ENCODE measurements around the gene HOXA3.

HOXA3 gene

DNA sequence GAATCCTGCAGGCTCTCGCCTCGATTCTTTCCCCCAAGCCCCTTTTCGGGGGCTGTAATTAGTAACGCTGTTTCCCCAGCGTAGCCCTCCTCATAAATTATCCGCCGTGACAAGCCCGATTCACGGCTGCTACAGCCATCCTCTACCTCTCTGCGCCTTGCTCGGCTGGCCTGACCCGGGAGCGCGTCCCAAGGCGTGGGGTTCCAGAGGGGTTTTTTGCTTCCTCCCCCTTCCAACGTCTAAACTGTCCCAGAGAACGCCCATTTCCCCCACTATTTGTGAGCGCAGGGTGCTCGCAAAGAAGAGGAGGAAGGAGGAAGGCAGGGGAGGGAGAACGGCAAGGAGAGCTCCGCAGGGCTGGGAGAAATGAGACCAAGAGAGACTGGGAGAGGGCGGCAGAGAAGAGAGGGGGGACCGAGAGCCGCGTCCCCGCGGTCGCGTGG is 9.8 kb downstream of the HOXA3 start:
- no peak for DNase-seq

DNA sequence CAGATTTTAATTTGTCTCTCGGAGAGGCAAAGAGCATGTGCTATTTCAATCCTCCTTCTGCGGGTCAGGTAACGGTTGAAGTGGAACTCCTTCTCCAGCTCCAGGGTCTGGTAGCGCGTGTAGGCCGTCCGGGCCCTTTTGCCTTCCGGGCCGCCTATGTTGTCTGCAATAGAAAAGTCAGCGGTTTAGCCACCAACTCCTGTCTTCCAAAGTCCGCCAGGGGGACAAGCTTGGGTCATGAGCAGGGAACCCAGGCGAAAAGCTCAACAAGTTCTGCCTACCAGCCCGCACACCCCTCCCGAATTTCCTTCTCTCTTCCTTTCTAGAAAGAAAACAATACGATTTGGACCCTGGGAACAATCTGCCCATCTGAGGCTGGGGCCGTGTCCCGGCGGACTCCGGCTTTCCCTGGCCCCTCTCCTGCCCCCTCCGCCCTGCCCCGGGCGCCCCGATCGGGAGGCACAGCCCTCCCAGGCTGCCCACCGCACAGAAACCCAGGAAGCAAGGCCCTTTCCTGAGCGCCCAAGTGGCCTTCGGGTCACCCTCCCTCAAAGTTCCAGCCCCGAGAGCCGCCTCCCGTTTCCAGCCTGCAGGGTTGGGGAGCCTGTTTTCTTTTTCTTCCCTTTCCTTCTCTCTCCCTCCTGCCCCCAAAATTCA is 10.3 kb downstream of the HOXA3 start:
- no peak for DNase-seq

DNA sequence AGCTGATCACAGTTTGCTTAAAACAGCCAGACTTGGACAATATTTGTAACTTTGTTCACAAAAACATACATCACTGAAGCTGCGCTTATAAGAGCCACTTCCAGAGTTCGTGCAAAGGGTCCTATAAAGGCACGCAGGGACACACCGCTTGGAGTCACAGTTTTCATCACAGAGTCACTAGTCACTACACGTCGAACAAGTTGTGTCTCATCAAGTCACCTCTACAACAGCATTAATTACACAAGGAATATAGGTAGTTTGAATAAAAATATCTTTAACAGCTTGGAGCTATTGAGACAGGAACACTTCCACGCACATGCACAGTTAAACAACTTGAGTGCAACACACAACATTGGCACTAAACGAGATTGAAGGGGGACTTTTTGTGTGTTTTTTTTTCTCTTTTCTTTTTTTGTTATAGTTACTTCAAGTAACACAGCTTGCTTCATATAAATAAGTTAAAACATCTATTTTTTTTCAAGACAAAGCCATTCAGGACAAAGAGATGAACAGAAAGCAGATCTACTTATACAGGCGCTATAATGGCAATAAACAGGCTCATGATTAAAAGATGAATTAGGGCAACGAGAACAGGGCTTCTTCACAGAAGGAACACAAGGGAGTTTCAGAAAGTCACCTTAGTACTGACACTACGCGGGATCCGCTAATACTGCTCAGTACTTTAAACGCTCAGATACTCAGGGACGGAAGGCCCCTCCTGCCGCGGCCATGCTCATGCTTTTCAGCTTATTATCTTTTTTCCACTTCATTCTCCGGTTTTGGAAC is 11.1 kb downstream of the HOXA3 start:
- no peak for DNase-seq

DNA sequence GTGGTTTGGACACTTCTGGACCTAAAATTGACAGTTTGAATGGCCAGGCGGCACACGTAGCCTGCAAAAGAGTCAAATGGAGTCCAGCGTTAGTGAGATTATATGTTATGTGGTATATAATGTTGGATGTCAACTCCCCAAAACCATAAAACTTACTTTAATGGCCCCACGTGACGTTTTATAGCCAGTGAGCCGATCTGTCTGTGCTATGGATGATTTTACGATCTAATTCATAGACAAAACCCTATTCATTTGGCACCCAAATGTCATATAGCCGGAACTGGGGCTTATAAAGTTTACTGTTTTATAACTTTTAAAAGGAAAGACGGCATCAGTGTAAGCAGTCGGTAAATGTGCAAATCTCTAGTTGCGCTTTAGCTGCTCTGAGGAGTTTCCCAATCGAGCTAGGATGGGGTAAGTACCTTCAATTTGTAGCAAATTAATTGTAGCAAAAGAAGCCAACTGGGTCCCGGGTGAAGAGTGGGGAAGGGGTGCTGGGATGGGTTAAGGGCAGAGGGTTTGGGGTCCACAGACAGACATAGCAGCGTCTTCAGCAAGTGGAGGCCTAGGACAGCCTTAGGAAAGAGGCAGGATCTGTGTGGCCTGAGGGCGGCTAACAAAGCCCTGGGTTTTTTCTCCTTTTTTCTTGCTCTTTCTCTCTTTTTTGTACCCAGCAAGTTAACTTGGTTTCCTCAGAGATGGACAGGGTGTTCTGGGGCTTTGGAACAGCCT is 12.1 kb downstream of the HOXA3 start:
- no peak for DNase-seq

DNA sequence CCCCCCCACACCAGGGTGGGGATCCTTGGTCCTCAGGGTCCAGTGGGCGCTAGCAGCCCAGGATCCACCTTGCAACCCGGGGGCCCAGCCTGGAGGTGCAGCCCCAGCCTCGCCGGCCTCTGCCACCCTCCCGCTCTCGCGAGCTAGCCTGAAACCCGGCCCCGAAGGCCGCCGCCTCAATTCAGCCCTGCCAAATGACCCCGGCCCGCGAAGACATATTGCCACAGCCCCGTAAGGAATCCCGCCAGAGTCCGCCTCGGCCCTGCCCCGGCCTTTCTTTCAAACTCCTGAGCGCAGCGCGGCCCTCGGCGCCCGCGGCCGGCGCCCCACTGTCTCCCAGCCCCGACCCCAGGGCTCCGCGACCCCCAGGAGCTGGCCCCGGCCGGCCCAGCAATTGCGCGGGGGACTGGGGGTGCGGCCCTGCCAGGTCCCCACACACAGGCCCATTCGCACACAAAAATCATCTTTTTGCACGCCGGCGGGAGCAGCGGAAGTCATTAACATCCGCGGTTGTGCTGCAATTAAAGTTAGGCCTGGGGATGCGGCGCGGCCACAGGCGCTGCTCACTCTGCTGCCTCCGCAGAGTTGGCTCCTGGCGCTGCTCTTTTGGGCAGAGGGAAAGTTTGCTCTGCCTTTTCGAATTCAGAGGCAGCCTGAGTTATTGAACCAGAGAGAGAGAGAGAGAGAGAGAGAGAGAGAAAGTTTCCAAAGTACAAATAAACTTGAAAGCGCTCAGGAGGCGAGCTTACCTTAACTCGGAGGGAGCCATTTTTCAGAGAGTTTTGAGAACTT is 12.9 kb downstream of the HOXA3 start:
- DNase-seq, result no peak

DNA sequence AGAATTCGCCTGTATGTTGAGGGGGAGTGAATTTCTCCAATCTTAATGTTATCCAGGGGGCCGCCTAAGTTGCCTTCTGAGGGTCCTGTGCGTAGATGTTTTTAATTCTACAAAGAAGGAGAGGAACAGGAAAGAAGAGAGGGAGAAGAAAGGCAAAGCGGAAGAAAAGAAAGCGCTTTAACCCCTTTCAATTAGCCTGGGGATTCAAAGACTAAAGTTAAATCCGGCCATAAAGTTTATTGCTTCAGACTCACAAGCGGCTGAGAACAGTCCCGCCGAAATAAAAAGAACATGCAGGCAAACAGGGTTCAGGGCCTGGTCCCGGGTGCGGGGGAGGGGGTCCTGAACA is 13.4 kb downstream of the HOXA3 start:
- no peak for DNase-seq

DNA sequence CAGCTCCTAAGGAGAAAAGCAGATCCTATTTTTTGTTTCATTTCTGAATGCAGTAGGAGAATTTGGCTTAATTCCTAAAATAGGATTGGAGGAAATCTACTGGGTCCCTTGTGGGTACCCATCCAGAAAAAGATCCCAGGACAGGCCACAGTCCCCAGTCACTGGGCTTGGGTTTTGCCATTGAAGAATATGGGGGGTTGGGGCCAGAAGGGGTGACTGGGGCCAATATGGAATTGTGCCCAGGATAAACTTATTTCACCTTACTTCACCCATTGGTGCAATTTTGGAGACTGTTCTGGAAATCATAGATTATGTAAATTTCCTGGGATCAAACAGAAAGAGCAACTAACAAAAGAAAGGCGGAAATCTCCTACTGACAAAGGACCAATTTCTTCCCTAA is 13.9 kb downstream of the HOXA3 start:
- DNase-seq, result no peak

DNA sequence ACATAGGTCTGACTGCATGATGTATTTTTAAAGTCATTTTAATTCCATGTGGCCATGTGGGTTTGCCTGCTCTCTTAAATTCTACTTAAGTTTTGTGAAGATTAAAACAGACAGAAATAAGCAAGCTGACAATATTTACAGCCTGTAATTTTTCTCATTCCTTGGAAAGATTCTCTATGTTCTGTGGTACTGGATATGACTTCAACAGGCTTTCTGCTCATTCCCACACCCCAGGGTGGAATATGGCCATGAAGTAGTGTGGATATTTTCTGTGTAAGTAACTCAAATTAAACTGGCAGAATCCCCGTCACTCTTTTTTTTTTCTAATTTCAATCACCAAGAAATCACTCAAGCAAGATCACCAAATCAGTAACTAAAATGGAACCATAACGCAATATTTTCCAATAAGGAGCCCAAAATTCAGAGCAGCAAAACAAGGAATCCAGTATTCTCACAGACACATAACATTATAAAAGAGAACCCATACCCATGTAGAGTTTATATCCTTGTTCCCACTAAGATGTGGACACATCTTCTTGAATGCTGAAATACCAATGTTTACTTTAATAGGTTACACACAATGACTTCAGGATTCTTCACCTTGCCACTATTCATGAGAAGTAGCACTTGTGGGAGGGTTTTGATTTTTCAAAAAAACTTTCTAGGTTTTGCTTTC is 14.6 kb downstream of the HOXA3 start:
- no peak for DNase-seq

DNA sequence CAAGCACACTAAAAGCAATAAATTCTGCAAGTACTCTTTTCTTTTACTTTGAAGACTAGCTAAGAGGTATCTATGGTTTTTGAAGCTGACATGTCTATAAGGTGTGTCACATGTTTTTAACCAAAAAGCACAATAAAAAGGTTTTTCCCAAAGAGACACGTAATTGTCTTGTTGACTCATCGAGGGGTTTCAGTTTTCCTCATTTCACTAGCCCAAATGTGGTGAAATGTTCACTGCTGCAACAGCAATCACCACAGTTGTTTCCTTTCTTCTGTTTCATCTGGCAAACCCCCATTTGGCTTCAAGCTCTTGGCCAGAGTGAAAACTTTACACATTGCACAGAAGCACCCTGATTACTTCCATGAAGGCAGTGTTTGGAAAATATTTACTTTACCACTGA is 18.0 kb downstream of the HOXA3 start:
- no peak for DNase-seq

DNA sequence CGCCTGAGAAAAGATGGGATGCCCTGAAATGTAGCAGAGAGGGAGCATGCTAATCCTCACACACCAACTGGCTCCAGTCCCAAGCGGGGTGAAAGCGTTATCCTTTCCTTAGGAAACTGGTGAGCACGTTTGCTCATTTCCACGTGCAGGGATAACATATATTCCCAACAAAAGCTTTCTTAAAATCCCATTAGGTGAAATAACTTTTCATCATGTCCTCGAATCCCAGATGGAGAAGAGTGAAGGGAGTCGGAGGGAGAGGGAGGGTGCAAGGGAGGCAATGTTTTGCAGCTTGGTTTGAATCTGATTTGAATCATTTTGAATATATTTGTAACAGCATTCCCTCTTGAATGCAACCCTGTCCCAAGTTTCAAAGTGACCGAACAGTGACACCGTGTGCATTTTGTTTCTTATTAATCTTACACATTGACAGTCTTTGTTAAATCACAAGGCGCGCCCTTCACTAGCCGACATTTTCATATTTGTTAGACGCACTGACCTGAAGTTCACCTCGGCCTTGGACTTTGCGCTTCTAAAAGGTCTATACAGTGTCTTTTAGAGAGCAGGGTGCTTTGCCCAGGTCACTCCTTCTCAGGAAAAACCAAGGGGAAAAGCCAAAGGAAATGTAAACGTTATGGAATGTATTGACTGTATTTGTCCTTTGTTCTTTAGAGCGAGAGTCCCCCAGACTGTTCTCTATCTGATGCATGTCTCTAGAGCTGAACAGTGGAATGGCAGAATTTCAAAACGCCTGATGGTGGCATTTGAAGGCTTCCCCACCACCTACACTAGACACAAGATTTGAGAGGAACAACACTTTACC is 18.8 kb downstream of the HOXA3 start:
- DNase-seq, result no peak

DNA sequence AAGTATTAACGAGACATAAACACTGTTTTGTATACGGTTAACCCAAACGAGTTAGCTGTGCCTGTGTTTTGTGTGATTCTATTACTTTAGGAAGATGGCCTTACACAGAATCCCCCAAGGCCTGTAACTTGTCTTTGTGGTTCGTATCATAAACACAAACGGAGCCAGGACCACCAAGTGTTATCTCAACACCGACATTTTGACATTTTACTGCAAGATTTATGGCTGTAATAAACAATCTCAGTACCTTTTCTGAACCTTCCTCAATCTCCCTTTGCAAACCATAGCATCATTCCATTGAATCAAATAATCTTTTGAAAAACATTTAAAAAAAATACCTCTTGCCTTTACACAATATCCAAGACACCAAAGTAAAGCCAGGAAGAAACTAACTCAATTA is 19.4 kb downstream of the HOXA3 start:
- DNase-seq, result no peak

DNA sequence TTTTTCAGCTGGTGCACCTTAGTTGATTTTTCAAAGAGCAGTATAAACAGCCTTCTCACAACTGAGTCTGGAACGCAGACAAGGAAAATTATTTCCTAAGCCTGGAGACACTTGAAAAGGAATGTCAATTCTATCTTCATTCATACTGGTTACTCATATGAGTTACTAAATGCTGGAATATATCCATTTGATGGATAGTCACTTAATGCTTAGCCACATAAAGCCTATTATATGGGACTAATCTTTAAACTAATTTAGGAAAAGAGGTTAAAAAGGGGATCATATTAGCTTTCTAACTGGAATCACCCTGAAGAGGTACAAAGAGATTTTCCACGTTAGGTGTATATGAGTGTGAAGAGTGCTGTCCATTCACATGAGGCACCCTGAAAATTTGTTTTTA is 20.2 kb downstream of the HOXA3 start:
- no peak for DNase-seq

DNA sequence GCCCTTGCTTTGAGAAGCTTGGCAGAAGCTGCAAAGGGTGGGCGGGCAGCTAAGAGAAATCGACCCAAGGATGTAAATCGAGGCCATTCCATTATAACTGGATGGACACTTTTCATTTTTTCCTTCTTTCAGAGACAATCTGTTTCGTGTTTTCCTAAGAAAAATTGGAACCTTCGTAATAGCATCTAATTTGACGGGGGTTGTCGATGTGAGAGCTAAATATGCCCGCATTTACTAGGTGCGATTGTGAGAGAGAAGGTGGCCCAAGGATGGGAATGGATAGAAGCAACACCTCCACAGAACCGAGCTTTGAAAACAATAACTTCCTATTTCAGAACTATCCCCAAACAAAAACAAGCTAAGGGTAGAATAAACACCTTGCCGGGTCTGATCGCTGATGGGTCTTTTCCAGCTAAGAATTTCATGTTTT is 21.0 kb downstream of the HOXA3 start:
- DNase-seq, result no peak

DNA sequence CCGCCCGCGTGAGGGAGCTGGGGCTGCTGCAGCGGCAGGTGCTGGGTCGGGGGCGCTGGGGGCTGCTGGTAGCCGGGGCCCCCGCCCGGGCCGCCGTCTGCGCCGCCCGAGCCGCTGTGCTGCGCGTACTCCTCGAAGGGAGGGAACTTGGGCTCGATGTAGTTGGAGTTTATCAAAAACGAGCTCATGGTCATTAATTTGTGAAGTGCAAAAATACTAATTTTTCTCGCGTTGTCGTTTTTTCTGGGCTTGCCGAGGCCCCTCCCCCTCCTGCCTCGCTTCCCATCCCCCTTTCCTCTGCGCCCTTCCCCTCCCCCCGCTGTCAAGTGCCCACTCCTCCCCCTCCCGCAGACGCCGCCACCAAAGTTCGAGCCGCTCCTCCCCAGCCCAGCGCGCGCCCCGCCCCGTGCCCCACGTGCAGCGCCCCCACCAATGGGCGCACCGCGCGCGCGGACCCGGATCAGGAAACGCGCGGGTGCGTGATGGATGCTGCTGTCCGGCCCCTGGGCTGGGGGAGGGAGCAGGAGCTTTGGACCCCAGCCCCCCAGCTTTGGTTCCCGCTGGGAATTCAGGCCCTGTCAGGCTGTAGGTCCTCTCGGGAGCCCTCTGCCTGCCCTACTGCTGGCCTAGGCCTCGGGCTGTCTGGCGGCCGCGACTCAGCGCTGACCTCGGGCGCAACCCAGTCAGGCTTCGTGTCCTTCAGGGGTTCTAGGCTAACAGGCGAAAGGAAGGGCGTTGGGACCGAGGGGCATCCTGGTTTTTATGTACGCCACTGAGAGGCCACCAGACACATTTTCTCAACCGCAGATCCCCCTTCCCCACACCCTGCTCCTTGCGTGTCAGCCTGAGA is 21.6 kb downstream of the HOXA3 start, which contains the start of gene HOXA4:
HOXA4 (minus strand) TSS at position 218 of the 850 bp plus-strand sequence; CDS start at position 194, 24 bp downstream.
- DNase-seq, result peak; percentile 86

DNA sequence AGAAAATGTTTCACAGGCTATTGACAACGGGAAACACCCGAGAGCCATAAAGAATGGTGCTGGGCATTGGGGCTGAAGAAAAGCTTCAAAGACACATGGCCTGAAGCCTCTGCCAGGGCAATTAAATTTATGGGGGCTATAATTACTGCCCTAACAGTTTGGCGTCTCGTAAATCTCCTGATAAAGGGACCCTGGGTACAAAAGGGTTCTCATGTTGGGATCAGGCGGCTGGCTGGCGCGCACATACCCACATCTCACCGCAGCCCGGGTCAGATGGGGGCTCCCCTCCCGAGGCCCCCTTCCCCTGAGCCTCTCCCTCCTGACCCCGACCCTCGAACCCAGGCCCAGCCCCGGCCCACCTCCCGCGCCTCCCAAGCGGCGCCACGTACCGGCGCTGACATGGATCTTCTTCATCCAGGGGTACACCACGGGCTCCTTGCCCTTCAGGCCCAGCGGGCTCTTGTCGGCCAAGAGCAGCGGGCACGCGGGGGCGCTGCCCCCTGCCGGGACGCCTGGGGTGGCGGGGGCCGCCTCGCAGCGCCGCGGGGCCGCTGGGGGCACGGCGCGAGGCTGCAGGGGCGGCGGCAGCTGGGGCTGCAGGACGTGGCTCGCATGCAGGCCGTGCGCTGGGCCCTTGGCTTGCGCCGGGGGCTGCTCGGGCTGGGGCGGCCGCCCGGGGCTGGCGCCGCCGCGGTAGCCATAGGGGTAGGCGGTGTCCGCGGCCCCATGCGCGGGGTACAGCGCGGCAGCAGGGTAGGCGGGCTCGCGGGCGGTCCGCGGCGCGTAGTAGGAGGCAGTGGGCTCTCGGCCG is 22.4 kb downstream of the HOXA3 start:
- peak; percentile 30 for DNase-seq

DNA sequence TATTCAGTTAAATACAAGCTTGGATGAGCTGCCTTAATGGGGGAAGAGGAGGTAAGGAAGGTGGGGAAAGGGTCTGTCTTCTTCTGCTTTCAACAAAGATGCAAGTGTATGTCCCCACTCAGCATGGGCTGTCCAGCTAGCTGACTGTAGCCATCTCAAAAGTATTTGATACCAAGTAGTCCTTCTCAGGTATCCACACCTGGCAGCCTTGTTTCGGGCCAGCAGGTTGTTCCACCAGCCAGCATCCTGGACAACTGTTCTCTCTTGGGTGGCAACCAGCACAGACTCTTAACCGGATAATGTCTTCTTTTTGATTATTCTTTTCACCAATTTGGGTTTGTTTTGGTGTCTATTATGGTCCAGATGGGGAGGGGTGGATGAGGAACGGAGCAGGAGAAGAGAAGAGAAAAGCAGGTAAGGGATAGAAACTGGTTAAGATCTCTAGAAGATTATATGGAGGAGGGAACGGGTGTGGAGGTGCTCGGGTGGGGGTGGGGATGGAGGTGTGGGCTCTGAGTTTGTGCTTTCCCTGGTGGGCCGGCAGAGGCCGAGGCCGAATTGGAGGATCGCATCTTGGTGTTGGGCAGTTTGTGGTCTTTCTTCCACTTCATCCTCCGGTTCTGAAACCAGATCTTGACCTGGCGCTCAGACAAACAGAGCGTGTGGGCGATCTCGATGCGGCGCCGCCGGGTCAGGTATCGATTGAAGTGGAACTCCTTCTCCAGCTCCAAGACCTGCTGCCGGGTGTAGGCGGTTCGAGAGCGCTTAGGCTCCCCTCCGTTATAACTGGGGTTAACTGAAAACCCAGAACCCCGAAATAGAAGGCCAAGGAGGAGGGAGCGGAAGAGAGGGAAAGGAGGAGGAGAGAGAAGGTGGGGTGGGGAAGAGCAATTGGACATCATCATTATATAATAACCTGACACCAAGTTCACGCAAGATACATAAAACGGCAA is 23.3 kb downstream of the HOXA3 start:
- DNase-seq, result no peak

DNA sequence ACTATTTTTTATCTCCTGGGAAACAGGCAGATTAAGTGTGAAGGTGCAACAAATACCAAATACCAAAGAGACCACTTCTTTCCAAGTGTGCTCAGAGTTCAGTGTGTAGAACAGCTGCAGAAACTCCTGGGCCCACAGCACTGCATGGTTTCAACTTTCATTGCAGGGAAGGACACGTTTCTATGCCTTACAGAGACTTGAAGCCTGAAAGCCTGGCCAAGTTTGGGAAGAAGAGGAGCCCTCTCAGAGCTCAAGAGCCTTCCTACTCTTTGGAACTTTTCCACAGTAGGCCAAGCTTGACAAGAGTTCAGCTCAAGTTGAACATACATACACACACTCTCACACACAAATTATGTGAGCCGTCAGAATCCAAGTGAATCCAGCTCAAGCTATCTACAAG is 24.3 kb downstream of the HOXA3 start:
- DNase-seq, result no peak

DNA sequence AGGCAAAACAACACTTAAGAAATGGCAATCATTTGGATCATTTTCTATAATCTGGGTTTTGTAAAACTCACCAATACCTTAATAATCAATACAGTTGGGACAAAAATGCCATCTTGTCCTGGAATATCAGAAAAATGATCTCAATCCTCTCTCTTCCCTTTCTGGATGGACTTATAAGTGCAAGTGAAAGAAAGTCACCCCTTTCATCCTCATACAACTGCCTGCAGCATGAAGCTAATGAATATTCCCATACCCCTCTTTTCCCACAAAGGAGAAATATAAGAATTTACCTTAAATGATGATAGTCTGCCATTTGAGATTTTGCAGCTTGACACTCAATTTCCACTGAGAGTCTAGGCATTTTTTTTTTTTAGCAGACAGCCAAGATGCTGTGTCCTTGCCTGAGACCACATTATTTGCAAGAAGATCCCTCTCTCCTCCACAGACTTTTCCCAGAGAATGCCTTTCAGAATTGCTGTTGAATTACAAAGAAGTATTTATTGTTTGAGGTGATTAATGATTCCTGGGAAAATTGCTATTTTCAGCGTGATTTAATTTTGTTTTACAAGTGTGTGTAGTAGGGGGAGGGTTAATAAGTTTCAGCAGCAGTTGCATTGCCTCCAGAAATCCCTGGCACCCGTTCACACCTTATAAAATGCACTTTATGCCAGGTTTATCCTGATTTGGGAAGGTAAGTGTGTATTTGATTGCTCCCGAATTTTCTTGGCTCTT is 25.6 kb downstream of the HOXA3 start:
- DNase-seq, result no peak

Measured in CD4-positive, alpha-beta T cell treated with Interleukin-17A for 4 hours (primary cell).